HG03432 (cell line): ENCODE measurements around the gene ADM5.
"Not testable (repeated sequence)": the region's sequence is repeated elsewhere in the genome, so short reads cannot be mapped to it uniquely, and the experiment has no call there.

Experiments
- ATAC-seq: cut with Tn5 transposase; IDR thresholded peaks from one replicate; pipeline ENCODE4 v1.9.1; 2021; ENCODE audit warnings: mild to moderate bottlenecking, moderate library complexity; ENCODE audit not compliant: unreplicated experiment

ADM5 gene

GRCh38 chr19:49699364-49699763 is 10.0 kb downstream of the ADM5 start:
- no peak for ATAC-seq

GRCh38 chr19:49700563-49700962 is 11.2 kb downstream of the ADM5 start:
- no peak for ATAC-seq

GRCh38 chr19:49701271-49701786 is 11.9 kb downstream of the ADM5 start:
- ATAC-seq: no peak

- ATAC-seq: no peak
These were observed 15.7 kb downstream of the ADM5 start for GRCh38 chr19:49704888-49705642.

GRCh38 chr19:49705919-49706318 is 16.5 kb downstream of the ADM5 start:
- ATAC-seq: no peak

GRCh38 chr19:49710372-49710951 is 21.1 kb downstream of the ADM5 start:
- no peak for ATAC-seq

GRCh38 chr19:49712397-49712859 is 23.0 kb downstream of the ADM5 start:
- ATAC-seq: no peak

GRCh38 chr19:49713236-49713845 is 23.9 kb downstream of the ADM5 start:
- no peak for ATAC-seq

- ATAC-seq: no peak
These were observed 26.8 kb downstream of the ADM5 start for GRCh38 chr19:49716154-49716553.

GRCh38 chr19:49718511-49718910 is 29.1 kb downstream of the ADM5 start:
- ATAC-seq: no peak

GRCh38 chr19:49718991-49719390 is 29.6 kb downstream of the ADM5 start:
- no peak for ATAC-seq

- not testable (repeated sequence) for ATAC-seq
These were observed 30.0 kb downstream of the ADM5 start for GRCh38 chr19:49719420-49719819.

GRCh38 chr19:49727217-49728030 is 38.0 kb downstream of the ADM5 start:
- ATAC-seq: no peak

- no peak for ATAC-seq
These were observed 40.8 kb downstream of the ADM5 start for GRCh38 chr19:49730166-49730565.

GRCh38 chr19:49738268-49738667 is 48.9 kb downstream of the ADM5 start:
- ATAC-seq: no peak

- no peak for ATAC-seq
These were observed 49.7 kb downstream of the ADM5 start for GRCh38 chr19:49739098-49739497.

GRCh38 chr19:49739933-49740332 is 50.5 kb downstream of the ADM5 start:
- ATAC-seq: no peak
